GM19099 (cell line): ENCODE results near the gene SH2B3.
A peak's percentile ranks its signal among the peaks of the same experiment; 100 is the strongest.

Experiments
- POLR2A ChIP-seq: IDR thresholded peaks from 3 replicates; pipeline ENCODE4 v1.6.1; 2011; ENCODE audit warnings: low read depth; ENCODE audit not compliant: insufficient read length; ENCODE audit errors: extremely low read depth

Gene SH2B3

GRCh38 chr12:111405149-111405858 lies 419 bp upstream of the SH2B3 start:
- peak; percentile 66 for TF ChIP-seq POLR2A

DNA sequence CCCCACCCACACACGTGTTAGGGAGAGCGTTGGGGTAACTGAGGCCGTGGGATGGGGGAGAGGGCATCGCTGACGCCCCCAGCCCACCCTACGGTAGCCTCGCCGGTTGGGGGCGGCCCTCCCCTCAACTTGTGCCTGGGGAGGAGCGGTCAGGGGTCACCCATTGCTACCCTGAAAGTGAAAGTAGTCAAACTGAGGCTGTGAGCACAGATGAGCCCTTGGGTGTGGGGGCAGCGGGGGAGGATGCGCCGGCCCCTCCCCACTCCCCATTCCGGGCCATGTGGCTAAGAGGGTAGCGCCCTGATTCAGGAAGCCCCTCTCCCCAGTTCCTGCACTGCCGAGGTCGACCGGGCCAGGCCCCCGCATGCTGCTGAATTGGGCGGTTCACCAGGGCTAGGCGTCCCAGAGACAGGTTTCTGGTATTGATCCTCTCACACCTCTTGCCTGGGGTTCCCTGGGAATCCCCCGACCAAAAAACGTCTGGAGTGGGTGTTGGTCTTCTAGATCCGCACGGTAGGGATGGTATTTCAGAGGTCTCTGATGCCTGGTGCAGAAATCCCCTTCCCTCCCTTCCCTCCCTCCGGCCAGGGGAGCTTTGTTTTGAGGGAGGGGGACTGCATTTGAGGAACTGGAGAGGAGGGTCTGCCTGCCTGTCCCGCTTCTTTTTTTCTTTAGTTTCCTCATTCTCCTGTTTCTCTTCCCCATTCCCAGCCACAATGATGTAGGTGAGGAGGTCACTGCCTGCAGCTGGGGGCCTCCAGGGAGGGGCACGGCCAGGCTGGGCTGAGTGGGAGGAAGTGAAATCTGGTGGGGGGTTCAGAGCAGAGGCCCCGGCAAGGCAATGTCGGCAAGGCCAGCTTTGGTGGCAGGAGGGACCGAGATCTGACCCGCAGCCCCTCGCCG lies 1.0 kb downstream of the SH2B3 start:
- peak; percentile 38 for TF ChIP-seq POLR2A

GRCh38 chr12:111407377-111408115 lies 1.8 kb downstream of the SH2B3 start:
- no peak for TF ChIP-seq POLR2A

- TF ChIP-seq POLR2A: no peak
These were observed 2.4 kb downstream of the SH2B3 start for GRCh38 chr12:111408116-111408440.

DNA sequence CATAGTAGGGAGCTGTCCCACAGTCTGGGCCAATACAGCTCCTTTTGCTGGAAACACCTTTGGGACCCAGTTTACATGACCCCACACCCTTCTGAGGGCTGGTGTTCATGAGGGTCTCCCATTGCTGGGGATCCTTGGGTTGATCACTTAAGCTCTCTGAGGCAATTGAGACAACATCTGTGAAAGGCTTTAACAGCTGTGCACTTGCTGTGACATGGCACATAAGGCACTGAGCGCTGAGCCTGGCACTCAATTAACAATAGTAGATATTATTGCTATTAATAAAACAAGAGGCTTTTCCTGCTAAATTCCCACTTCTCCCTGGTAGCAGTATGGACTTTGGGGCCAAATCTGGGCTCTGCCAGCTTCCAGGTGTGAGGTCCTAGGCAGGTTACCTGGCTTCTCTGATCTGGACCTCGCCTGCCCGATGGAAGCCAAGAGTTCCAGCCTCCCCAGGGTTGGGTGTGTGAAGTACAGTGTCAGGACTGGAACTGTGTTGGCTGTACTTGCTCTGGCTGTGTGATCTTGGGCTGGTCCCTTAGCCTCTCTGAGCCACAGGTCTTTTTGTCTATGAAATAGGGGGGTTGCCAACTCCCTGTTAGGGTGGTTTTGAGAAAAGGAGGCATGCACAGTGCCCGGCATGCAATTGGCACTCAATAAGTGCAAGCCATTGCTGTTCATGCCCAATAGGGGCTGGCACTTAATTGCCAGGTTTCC lies 3.1 kb downstream of the SH2B3 start:
- no peak for TF ChIP-seq POLR2A

DNA sequence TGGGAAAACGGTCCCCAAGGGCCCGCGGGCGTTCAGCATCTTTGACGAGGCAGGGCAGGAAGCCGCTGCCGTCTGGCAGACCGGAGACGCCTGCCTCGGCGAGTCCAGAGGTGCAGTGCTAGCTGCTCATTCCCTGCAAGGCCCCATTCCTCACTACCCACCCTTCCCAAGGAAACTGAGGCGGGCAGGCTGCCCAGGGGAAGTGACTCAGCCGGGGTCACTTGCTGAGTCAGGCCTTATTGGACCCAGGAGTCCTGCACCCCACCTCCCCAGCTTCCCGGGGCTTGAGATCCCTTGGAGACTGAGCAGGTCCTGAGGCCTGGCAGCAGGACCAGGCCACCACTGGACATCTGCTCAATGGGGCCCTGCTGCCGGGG lies 3.7 kb downstream of the SH2B3 start:
- no peak for TF ChIP-seq POLR2A

GRCh38 chr12:111409780-111410430 lies 4.2 kb downstream of the SH2B3 start:
- no peak for TF ChIP-seq POLR2A

GRCh38 chr12:111410431-111411184 lies 4.9 kb downstream of the SH2B3 start:
- TF ChIP-seq POLR2A: no peak

DNA sequence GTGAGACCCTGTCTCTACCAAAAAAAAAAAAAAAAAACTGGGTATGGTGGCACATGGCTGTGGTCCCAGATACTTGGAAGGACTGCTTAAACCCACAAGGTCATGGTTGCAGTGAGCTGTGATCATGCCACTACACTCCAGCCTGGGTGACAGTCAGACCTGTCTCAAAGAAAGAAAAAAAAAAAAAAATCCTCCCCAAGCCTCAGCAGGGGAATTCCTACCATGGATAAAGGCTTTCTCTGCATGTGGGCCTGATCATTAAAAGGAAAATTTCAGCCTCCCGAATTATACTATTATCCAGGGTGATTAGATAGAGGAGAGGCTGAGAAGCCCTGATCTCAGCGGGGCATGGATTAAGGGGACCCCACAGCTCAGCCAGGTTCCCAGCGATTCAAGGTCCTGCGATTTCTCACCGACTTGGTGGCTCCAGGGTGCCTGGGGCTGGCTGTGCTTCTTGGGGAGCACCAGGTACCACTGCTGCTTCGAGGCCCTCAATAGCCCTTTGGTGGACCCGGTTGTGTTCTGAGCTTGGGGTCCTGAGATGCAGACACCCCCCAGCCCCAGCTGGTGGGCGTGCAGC lies 5.6 kb downstream of the SH2B3 start:
- no peak for TF ChIP-seq POLR2A

- TF ChIP-seq POLR2A: no peak
These were observed 6.5 kb downstream of the SH2B3 start for GRCh38 chr12:111412007-111412829.

DNA sequence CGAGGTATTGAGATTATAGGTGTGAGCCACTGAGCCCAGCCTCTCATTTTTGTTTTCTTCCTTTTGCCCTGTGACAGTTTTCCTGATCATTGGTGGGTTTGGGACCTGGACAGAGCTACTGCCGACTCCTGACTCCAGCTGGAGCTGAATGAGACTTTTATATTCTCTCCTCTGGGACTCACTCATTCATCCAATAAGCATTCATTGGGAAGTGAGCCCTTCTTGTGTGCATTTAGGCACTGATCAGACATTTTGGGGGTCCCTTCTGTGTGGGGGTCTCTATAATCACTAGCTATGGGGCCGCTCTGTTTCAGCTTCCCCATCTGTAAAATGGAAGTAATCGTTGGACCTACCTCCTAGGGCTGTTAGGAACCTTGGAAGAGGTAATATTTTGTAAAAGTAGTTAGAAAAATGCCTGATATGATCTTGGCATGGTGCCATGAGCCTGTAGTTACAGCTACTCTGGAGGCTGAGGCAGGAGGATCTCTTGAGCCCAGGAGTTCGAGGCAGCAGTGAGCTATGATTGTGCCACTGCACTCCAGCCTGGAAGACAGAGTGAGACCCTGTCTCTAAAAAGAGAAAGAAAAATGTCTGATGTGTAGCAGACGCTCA lies 7.2 kb downstream of the SH2B3 start:
- TF ChIP-seq POLR2A: no peak

DNA sequence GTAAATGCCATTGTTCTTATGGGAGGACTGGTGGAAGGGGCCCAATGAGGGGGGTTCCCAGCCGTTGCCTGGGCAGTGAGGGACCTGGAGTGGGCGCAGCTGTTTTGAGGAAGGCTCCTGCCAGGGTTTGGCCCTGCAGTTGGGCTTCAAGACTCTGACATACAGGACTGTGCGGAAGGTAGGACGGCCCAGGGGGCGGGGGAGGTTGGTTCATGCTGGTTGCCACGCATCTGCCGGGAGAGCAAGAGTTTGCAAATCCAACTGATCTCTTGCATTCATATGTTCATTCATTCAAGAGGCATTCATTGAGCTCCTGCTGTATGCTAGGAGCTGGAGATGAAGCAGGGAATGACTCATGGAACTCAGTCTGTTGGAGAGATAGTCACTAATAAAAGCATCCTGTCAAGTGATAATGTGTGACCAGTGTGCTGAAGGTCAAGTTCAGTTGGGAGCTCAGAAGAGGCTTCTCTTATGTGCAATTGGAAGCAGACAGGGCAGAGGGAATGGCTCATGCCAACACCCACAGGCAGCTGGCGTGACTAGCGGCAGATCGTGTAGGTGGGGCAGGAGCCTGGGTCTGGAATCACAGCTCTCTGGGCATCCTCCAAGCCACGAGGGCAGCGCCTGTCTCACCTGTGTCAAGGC lies 7.8 kb downstream of the SH2B3 start:
- no peak for TF ChIP-seq POLR2A
